ENCODE measurements around the gene RARA.

Gene RARA

GRCh38 chr17:40330850-40331470, 22.0 kb downstream of the RARA start:
- Histone ChIP-seq H3K36me3 (ENCODE audit: insufficient read depth) (no peaks in the 10 kb centered on the region), H3K27ac (no peak overlapping the region), H3K27me3 (ENCODE audit: insufficient read depth, low read depth) (no peaks in the 10 kb centered on the region), H3K4me1 (ENCODE audit: low read depth, poor library complexity, severe bottlenecking) (peaks cover 84% of the 10 kb centered on the region), H3K4me2 (peak overlapping the region; percentile 48; the same call in 1 of the 2 replicates), H4K20me1 (ENCODE audit: insufficient read depth) (peaks cover 24% of the 10 kb centered on the region; the same call in 1 of the 2 replicates), H3K9ac (no peak overlapping the region), H3K79me2 (ENCODE audit: insufficient read depth, low read depth) (peaks cover 100% of the 10 kb centered on the region), H3K4me3 (IDR thresholded peaks at IDR 0.05; ENCODE audit: insufficient read depth, low read depth, low read length) (no peak overlapping the region), H2AFZ (ENCODE audit: low read depth) (no peak overlapping the region)
- TF ChIP-seq CTCF (conservative IDR thresholded peaks at IDR 0.05; ENCODE audit: low read depth, low read length) = no peak

- Histone ChIP-seq H3K9ac (no peak overlapping the region), H3K4me3 (IDR thresholded peaks at IDR 0.05; ENCODE audit: insufficient read depth, low read depth, low read length) (no peak overlapping the region), H3K27ac (no peak overlapping the region), H3K79me2 (ENCODE audit: insufficient read depth, low read depth) (peaks cover 100% of the 10 kb centered on the region), H2AFZ (ENCODE audit: low read depth) (no peak overlapping the region), H3K36me3 (ENCODE audit: insufficient read depth) (no peaks in the 10 kb centered on the region), H4K20me1 (ENCODE audit: insufficient read depth) (peaks cover 24% of the 10 kb centered on the region; the same call in 1 of the 2 replicates), H3K4me1 (ENCODE audit: low read depth, poor library complexity, severe bottlenecking) (peaks cover 84% of the 10 kb centered on the region), H3K27me3 (ENCODE audit: insufficient read depth, low read depth) (no peaks in the 10 kb centered on the region), H3K4me2 (no peak overlapping the region)
- TF ChIP-seq CTCF (conservative IDR thresholded peaks at IDR 0.05; ENCODE audit: low read depth, low read length) = no peak
These were observed 23.0 kb downstream of the RARA start for GRCh38 chr17:40331743-40332641.

- no peaks in the 10 kb centered on the region for H3K27me3 ChIP-seq (ENCODE audit: insufficient read depth, low read depth)
- no peak for TF ChIP-seq CTCF (conservative IDR thresholded peaks at IDR 0.05; ENCODE audit: low read depth, low read length)
- H3K36me3 ChIP-seq (ENCODE audit: insufficient read depth) = no peaks in the 10 kb centered on the region
- H3K4me3 ChIP-seq (IDR thresholded peaks at IDR 0.05; ENCODE audit: insufficient read depth, low read depth, low read length) = no peak overlapping the region
- H3K79me2 ChIP-seq (ENCODE audit: insufficient read depth, low read depth) = peaks cover 90% of the 10 kb centered on the region
- no peak overlapping the region for H3K27ac ChIP-seq
- H4K20me1 ChIP-seq (ENCODE audit: insufficient read depth) = peaks cover 20% of the 10 kb centered on the region; the same call in 1 of the 2 replicates
- H3K4me1 ChIP-seq (ENCODE audit: low read depth, poor library complexity, severe bottlenecking) = peaks cover 83% of the 10 kb centered on the region
- no peak overlapping the region for H3K9ac ChIP-seq
- H3K4me2 ChIP-seq = no peak overlapping the region
- no peak overlapping the region for H2AFZ ChIP-seq (ENCODE audit: low read depth)
These were observed 24.9 kb downstream of the RARA start for GRCh38 chr17:40333781-40334448.

- Histone ChIP-seq H3K36me3 (ENCODE audit: insufficient read depth) (no peaks in the 10 kb centered on the region), H3K27me3 (ENCODE audit: insufficient read depth, low read depth) (no peaks in the 10 kb centered on the region), H3K9ac (no peak overlapping the region), H3K4me3 (IDR thresholded peaks at IDR 0.05; ENCODE audit: insufficient read depth, low read depth, low read length) (no peak overlapping the region), H3K79me2 (ENCODE audit: insufficient read depth, low read depth) (peaks cover 90% of the 10 kb centered on the region), H3K4me1 (ENCODE audit: low read depth, poor library complexity, severe bottlenecking) (peaks cover 68% of the 10 kb centered on the region), H4K20me1 (ENCODE audit: insufficient read depth) (peaks cover 12% of the 10 kb centered on the region; the same call in 1 of the 2 replicates), H2AFZ (ENCODE audit: low read depth) (no peak overlapping the region), H3K4me2 (no peak overlapping the region), H3K27ac (no peak overlapping the region)
- no peak for TF ChIP-seq CTCF (conservative IDR thresholded peaks at IDR 0.05; ENCODE audit: low read depth, low read length)
These were observed 26.6 kb downstream of the RARA start for GRCh38 chr17:40335620-40336019.

All from KMS-11 (cell line).